CD4-positive, alpha-beta memory T cell (primary cell): ENCODE results near the gene CUEDC2. TPM values are rescaled to one million over a fixed set of nuclear protein-coding genes. Genes with fewer than 3 reads are reported as not detected.
"Not testable (repeated sequence)": the region's sequence is repeated elsewhere in the genome, so short reads cannot be mapped to it uniquely, and the experiment has no call there.

Experiments used
- CTCF ChIA-PET: fragments of 350-600 bp; sonication (Branson Sonifier 250); formaldehyde crosslinking; loops from one replicate; lab custom pipeline; 2021; ENCODE audit warnings: inconsistent platforms; ENCODE audit not compliant: partially characterized antibody; lab: Charles Lee
- POLR2A ChIA-PET: fragments of 350-600 bp; sonication (Branson Sonifier 250); formaldehyde crosslinking; loops from one replicate; lab custom pipeline; 2021; ENCODE audit not compliant: partially characterized antibody; lab: Charles Lee
- DNase-seq, 5 donors: peaks; one replicate each; pipeline versions ENCODE4 v3.0.0 to v3.0.0-alpha.2; 2020 to 2022; ENCODE audit warnings: mixed read lengths in 1 of 5
- H3K27ac ChIP-seq: one replicate; pipeline ENCODE4 v1.7.0; 2013; ENCODE audit warnings: low read depth, low read length
- H3K27me3 ChIP-seq: 2 replicates; pipeline ENCODE4 v1.7.0; 2013; ENCODE audit warnings: mild to moderate bottlenecking, low read length, moderate library complexity; ENCODE audit not compliant: insufficient read depth
- H3K36me3 ChIP-seq: 2 replicates; pipeline ENCODE4 v1.7.0; 2013; ENCODE audit warnings: mild to moderate bottlenecking, low read length, moderate library complexity; ENCODE audit not compliant: insufficient read depth
- H3K4me1 ChIP-seq: 2 replicates; pipeline ENCODE4 v1.7.0; 2013; ENCODE audit warnings: mild to moderate bottlenecking, low read length, moderate library complexity; ENCODE audit not compliant: insufficient read depth
- H3K4me3 ChIP-seq, 2 donors: one replicate each; pipeline ENCODE4 v1.7.0; 2013; ENCODE audit warnings: low read length in 2 of 2, mild to moderate bottlenecking in 1 of 2
- H3K9me3 ChIP-seq, 2 donors: one replicate each; pipeline ENCODE4 v1.7.0; 2013; ENCODE audit warnings: low read length in 2 of 2, control low read depth in 1 of 2; ENCODE audit not compliant: control insufficient read depth in 1 of 2
- H3K27ac Mint-ChIP-seq, 7 donors: one replicate each; pipeline ENCODE4 v1.8.0; 2020 to 2021; ENCODE audit warnings: mixed read lengths in 7 of 7, mild to moderate bottlenecking in 6 of 7, inconsistent platforms in 3 of 7, moderate library complexity in 3 of 7
- H3K27me3 Mint-ChIP-seq, 2 donors: one replicate each; pipeline ENCODE4 v1.8.0; 2020 to 2021; ENCODE audit warnings: mixed read lengths in 2 of 2
- H3K36me3 Mint-ChIP-seq, 2 donors: one replicate each; pipeline ENCODE4 v1.8.0; 2020 to 2021; ENCODE audit warnings: mixed read lengths in 2 of 2, inconsistent platforms in 1 of 2, mild to moderate bottlenecking in 1 of 2
- H3K4me1 Mint-ChIP-seq, 4 donors: one replicate each; pipeline ENCODE4 v1.8.0; 2020 to 2021; ENCODE audit warnings: mixed read lengths in 4 of 4, mild to moderate bottlenecking in 1 of 4
- H3K4me3 Mint-ChIP-seq, 8 donors: one replicate each; pipeline ENCODE4 v1.8.0; 2020 to 2021; ENCODE audit warnings: mixed read lengths in 8 of 8, mild to moderate bottlenecking in 7 of 8, moderate library complexity in 6 of 8, inconsistent platforms in 3 of 8
- H3K9me3 Mint-ChIP-seq, 8 donors: one replicate each; pipeline ENCODE4 v1.8.0; 2020 to 2021; ENCODE audit warnings: mixed read lengths in 8 of 8, mild to moderate bottlenecking in 5 of 8, inconsistent platforms in 3 of 8, moderate library complexity in 1 of 8
- intact Hi-C: fragments of 100-400 bp; cut with micrococcal nuclease; formaldehyde crosslinking; loops from one replicate; pipeline ENCODE4 v1.15.1; 2023
- polyA plus RNA-seq, 2 donors: library from polyadenylated mRNA; unstranded; fragments of 300-500 nt; fragmentation: Illumina TruSeq; gene quantifications; one replicate each; pipeline ENCODE4 v1.2.3, GENCODE V29; 2021
- total RNA-seq, 2 experiments: library from RNA; stranded (reverse); gene quantifications; one replicate each; pipeline ENCODE4 v1.2.3, GENCODE V29; 2021

Gene CUEDC2
- total and polyA plus RNA-seq, 4 experiments from 2014 or later, result 27.2 to 57.5 (median 41.4) TPM

- H3K27ac ChIP-seq, result no peak overlapping the region
- H3K27me3 Mint-ChIP-seq, result no peaks in the 10 kb centered on the region
- H3K27me3 ChIP-seq, result no peaks in the 10 kb centered on the region
- no peak overlapping the region for H3K4me3 ChIP-seq
- peaks cover 8 to 17% of the 10 kb centered on the region in 2 donors for H3K36me3 Mint-ChIP-seq
- peaks cover 23% of the 10 kb centered on the region for H3K4me1 ChIP-seq
- peaks cover 0 to 2% (median 0%) of the 10 kb centered on the region in 8 donors for H3K9me3 Mint-ChIP-seq
- intact Hi-C loops, result no loop called here
- peak overlapping the region in 1 of 7 donors; percentile 77 for H3K27ac Mint-ChIP-seq
- peaks cover 5% of the 10 kb centered on the region for H3K36me3 ChIP-seq
- POLR2A ChIA-PET, result interaction anchor here (2.1 kb wide), 1 partner anchor 35 kb away, joined by 7 read pairs; the partner anchor contains the start of gene FBXL15
- DNase-seq, result no peak
- H3K4me1 Mint-ChIP-seq, result peaks cover 10 to 37% (median 21%) of the 10 kb centered on the region in 4 donors
- CTCF ChIA-PET, result no interaction called here
- H3K4me3 Mint-ChIP-seq, result no peak overlapping the region
- no peaks in the 10 kb centered on the region for H3K9me3 ChIP-seq
Measured at GRCh38 chr10:102455893-102456471, 23.6 kb upstream of the CUEDC2 start.

GRCh38 chr10:102454662-102455487 is 22.5 kb upstream of the CUEDC2 start:
- POLR2A ChIA-PET, H3K27me3 Mint-ChIP-seq, H3K27ac ChIP-seq, H3K4me3 Mint-ChIP-seq, H3K9me3 Mint-ChIP-seq, H3K27me3 ChIP-seq, H3K36me3 ChIP-seq, CTCF ChIA-PET, intact Hi-C loops, H3K4me3 ChIP-seq, H3K9me3 ChIP-seq, DNase-seq: not testable (repeated sequence)
- H3K36me3 Mint-ChIP-seq, result peaks cover 8 to 20% of the 10 kb centered on the region in 2 donors
- peaks cover 5 to 28% (median 18%) of the 10 kb centered on the region in 4 donors for H3K4me1 Mint-ChIP-seq
- H3K4me1 ChIP-seq, result peaks cover 18% of the 10 kb centered on the region
- H3K27ac Mint-ChIP-seq, result peak overlapping the region in 1 of 7 donors; percentile 42

GRCh38 chr10:102453502-102453901 is 21.1 kb upstream of the CUEDC2 start:
- peaks cover 23% of the 10 kb centered on the region for H3K4me1 ChIP-seq
- Mint-ChIP-seq H3K36me3 (peaks cover 8 to 22% of the 10 kb centered on the region in 2 donors), H3K27ac (peak overlapping the region in 1 of 7 donors; percentile 77), H3K9me3 (no peaks in the 10 kb centered on the region), H3K27me3 (no peaks in the 10 kb centered on the region), H3K4me3 (peak overlapping the region in 1 of 8 donors; percentile 42), H3K4me1 (peaks cover 10 to 31% (median 23%) of the 10 kb centered on the region in 4 donors)
- intact Hi-C loops, result no loop called here
- peaks cover 5% of the 10 kb centered on the region for H3K36me3 ChIP-seq
- H3K27me3 ChIP-seq, result no peaks in the 10 kb centered on the region
- ChIA-PET POLR2A (interaction anchor here (0.7 to 5.9 kb wide), 2 partner anchors 8 to 20 kb away, joined by 3 to 126 read pairs; no protein-coding TSS in a partner anchor), CTCF (interaction anchor here (4.4 kb wide), 1 partner anchor 55 kb away, joined by 20 read pairs; no protein-coding TSS in a partner anchor)
- DNase-seq, result no peak
- no peak overlapping the region for H3K27ac ChIP-seq
- no peaks in the 10 kb centered on the region for H3K9me3 ChIP-seq
- H3K4me3 ChIP-seq, result no peak overlapping the region

DNA sequence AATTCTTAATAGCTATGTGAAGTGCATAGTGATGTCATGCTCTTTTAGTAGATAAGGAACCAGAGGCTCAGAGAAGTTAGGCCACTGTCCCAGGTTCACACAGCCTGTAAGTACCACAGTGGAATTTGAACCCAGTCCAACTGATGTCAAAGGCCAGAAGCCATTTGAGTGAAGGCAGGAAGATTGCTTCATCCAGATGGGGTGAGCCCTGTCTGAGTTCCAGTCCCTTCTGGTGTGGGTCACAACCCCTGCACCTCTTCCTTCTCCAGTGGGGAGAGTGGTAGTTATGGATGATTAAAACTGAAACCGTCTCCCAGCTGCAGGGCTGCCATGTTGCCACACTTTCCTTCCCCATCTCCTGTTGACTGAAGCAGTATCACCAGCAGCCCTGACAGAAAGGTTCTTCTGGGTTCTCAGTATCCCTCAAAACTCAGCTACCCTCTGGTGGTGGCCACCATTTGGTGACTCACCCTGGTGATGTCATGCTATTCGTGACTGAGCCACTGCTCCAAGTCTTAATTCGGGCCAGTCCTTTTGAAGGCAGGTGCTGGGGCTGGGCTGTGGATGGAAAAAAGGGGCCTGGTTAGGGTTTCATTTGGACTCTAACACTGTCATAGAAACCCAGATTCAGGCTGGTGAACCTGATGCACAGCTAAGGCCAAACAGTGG is 20.4 kb upstream of the CUEDC2 start:
- H3K36me3 Mint-ChIP-seq, result peaks cover 8 to 22% of the 10 kb centered on the region in 2 donors
- intact Hi-C loops, result no loop called here
- DNase-seq, result peak in 1 of 5 donors; percentile 75
- peaks cover 10 to 31% (median 23%) of the 10 kb centered on the region in 4 donors for H3K4me1 Mint-ChIP-seq
- no peaks in the 10 kb centered on the region for H3K27me3 Mint-ChIP-seq
- H3K9me3 Mint-ChIP-seq, result no peaks in the 10 kb centered on the region
- Histone ChIP-seq H3K27ac (peak overlapping the region; percentile 10), H3K27me3 (no peaks in the 10 kb centered on the region), H3K36me3 (peaks cover 5% of the 10 kb centered on the region), H3K4me3 (no peak overlapping the region), H3K9me3 (no peaks in the 10 kb centered on the region), H3K4me1 (peaks cover 23% of the 10 kb centered on the region)
- ChIA-PET CTCF (interaction anchor here (0.7 to 5.2 kb wide), 5 partner anchors 9 to 1036 kb away, joined by 3 to 23 read pairs (median 20); no protein-coding TSS in a partner anchor), POLR2A (interaction anchor here (3.8 to 7.5 kb wide), 6 partner anchors 8 to 58 kb away, joined by 41 to 186 read pairs (median 103); partner anchors contain the start of genes ACTR1A, CUEDC2, FBXL15 and NFKB2)
- peak overlapping the region; percentile 26 to 81 (median 76) for H3K27ac Mint-ChIP-seq
- H3K4me3 Mint-ChIP-seq, result peak overlapping the region in 5 of 8 donors; percentile 17 to 87 (median 62)

DNA sequence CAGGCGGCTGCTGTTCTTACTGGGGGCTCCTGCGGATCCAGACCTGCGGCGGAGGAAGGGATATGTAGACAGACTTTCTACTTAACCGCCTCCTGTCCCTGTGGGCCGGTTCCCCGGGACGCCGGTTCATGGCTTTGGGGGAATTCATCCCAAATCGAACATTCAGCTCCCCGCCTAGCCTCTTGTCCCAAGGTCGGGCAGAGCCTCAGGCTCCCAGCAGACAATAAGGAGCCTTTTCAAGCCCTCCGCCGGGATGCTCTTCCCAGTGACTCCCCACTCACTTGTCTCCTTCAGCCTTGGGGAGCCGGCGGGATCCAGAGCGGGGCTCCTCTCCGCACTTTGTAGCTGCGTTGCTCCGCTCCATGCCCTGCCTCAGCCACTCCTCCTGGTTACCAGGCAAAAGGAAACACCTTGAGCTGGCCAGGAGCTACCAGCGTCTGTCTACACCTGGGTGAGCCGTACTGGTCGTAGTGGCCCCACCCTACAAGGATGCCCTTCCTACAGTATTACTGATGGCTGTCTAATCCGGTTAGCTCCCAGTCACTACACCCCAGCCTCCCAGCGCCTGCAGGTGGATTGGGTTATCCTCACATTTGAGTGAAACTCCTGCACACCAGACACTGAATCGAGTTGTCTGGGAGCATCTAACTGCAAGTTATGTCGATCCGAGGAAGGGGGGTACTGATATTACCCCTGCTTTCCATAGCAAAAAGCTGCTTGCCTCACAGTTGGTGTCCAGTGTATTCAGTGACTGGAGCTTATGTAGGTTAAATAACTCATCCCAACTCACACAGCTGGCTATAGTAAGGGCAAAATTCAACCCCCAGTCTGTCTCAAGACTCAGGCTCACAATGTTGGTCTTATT is 19.0 kb upstream of the CUEDC2 start, which contains the start of gene C10orf95:
Gene C10orf95 (minus strand): TSS at position 439 of the 865 bp plus-strand sequence. CDS start 450 bp downstream, outside the sequence.
- H3K27ac ChIP-seq, result peak within 1 kb of the TSS; percentile 79
- peaks cover 5% of the 10 kb centered on the region for H3K36me3 ChIP-seq
- Mint-ChIP-seq H3K27ac (peak within 1 kb of the TSS; percentile 77 to 84 (median 81)), H3K9me3 (no peaks in the 10 kb centered on the region), H3K4me3 (peak within 1 kb of the TSS; percentile 82 to 96 (median 88)), H3K4me1 (peaks cover 10 to 31% (median 23%) of the 10 kb centered on the region in 4 donors), H3K36me3 (peaks cover 8 to 20% of the 10 kb centered on the region in 2 donors), H3K27me3 (no peaks in the 10 kb centered on the region)
- no peak for DNase-seq
- POLR2A ChIA-PET, result interaction anchor here (0.6 to 7.5 kb wide), 23 partner anchors 10 to 632 kb away, joined by 3 to 186 read pairs (median 8); partner anchors contain the start of genes ACTR1A, CUEDC2, FBXL15 and NFKB2
- H3K4me3 ChIP-seq, result peak within 1 kb of the TSS; percentile 65 to 96
- intact Hi-C loops, result no loop called here
- H3K27me3 ChIP-seq, result no peaks in the 10 kb centered on the region
- CTCF ChIA-PET, result interaction anchor here (0.6 to 5.2 kb wide), 14 partner anchors 10 to 220 kb away, joined by 3 to 30 read pairs (median 6); partner anchors contain the start of genes ACTR1A, CUEDC2, FBXL15 and SUFU
- no peaks in the 10 kb centered on the region for H3K9me3 ChIP-seq
- H3K4me1 ChIP-seq, result peaks cover 23% of the 10 kb centered on the region
